Measurements from ENCODE around the gene AXIN1.

DNA sequence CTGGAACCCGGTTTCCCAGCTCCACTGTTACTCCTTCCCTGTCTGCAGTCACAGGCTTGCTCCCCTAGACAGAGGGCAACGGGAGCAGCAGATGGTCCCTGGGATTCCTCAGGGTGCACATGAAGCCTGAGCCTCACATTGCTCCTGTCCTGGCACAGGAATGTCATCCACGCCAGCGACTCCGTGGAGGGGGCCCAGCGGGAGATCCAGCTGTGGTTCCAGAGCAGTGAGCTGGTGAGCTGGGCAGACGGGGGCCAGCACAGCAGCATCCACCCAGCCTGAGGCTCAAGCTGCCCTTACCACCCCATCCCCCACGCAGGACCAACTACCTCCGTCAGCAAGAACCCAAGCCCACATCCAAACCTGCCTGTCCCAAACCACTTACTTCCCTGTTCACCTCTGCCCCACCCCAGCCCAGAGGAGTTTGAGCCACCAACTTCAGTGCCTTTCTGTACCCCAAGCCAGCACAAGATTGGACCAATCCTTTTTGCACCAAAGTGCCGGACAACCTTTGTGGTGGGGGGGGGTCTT lies 47.6 kb upstream of the AXIN1 start:
- TF ChIP-seq, protein P1, sequence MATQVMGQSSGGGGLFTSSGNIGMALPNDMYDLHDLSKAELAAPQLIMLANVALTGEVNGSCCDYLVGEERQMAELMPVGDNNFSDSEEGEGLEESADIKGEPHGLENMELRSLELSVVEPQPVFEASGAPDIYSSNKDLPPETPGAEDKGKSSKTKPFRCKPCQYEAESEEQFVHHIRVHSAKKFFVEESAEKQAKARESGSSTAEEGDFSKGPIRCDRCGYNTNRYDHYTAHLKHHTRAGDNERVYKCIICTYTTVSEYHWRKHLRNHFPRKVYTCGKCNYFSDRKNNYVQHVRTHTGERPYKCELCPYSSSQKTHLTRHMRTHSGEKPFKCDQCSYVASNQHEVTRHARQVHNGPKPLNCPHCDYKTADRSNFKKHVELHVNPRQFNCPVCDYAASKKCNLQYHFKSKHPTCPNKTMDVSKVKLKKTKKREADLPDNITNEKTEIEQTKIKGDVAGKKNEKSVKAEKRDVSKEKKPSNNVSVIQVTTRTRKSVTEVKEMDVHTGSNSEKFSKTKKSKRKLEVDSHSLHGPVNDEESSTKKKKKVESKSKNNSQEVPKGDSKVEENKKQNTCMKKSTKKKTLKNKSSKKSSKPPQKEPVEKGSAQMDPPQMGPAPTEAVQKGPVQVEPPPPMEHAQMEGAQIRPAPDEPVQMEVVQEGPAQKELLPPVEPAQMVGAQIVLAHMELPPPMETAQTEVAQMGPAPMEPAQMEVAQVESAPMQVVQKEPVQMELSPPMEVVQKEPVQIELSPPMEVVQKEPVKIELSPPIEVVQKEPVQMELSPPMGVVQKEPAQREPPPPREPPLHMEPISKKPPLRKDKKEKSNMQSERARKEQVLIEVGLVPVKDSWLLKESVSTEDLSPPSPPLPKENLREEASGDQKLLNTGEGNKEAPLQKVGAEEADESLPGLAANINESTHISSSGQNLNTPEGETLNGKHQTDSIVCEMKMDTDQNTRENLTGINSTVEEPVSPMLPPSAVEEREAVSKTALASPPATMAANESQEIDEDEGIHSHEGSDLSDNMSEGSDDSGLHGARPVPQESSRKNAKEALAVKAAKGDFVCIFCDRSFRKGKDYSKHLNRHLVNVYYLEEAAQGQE (IDR thresholded peaks at IDR 0.05; ENCODE audit: low read depth) = no peak
- TF ChIP-seq CREB1 (IDR thresholded peaks at IDR 0.05; ENCODE audit: low read depth) (no peak), YY1 (IDR thresholded peaks at IDR 0.05; ENCODE audit: low read depth) (no peak)

All from Ishikawa (cell line).